Neural progenitor cell (in vitro differentiated cells): ENCODE results near the gene SNAP25. TPM values are rescaled to one million over a fixed set of nuclear protein-coding genes. Genes with fewer than 3 reads are reported as not detected.

Source experiments
- DNase-seq: peaks from one replicate; pipeline ENCODE4 v3.0.0-alpha.2; 2016; ENCODE audit warnings: low spot score
- H2AFZ ChIP-seq: fragments of 200-600 bp; sonication (generic); replicated peaks from 2 replicates; pipeline ENCODE4 v1.6.1; 2016; ENCODE audit warnings: antibody characterized with exemption
- H3F3A ChIP-seq: fragments of 200-600 bp; sonication (generic); 2 replicates; pipeline ENCODE4 v1.6.1; 2016; ENCODE audit warnings: antibody characterized with exemption, low read depth
- H3K27ac ChIP-seq: fragments of 200-600 bp; sonication (generic); 2 replicates; pipeline ENCODE4 v1.5.1; 2016; ENCODE audit warnings: mild to moderate bottlenecking
- H3K27me3 ChIP-seq: fragments of 200-600 bp; sonication (generic); 2 replicates; pipeline ENCODE4 v1.6.1; 2016; ENCODE audit warnings: mild to moderate bottlenecking, moderate library complexity
- H3K36me3 ChIP-seq: fragments of 200-600 bp; sonication (generic); 2 replicates; pipeline ENCODE4 v1.5.1; 2016
- H3K4me1 ChIP-seq: fragments of 200-600 bp; sonication (generic); 2 replicates; pipeline ENCODE4 v1.6.1; 2016; ENCODE audit warnings: mixed run types
- H3K4me2 ChIP-seq: fragments of 200-600 bp; sonication (generic); 2 replicates; pipeline ENCODE4 v1.6.1; 2016
- H3K4me3 ChIP-seq: fragments of 200-600 bp; sonication (generic); 2 replicates; pipeline ENCODE4 v1.5.1; 2016
- H3K79me2 ChIP-seq: fragments of 200-600 bp; sonication (generic); 2 replicates; pipeline ENCODE4 v1.6.1; 2016; ENCODE audit warnings: low read depth
- H3K9ac ChIP-seq: fragments of 200-600 bp; sonication (generic); 2 replicates; pipeline ENCODE4 v1.6.1; 2016
- H3K9me3 ChIP-seq: fragments of 200-600 bp; sonication (generic); 2 replicates; pipeline ENCODE4 v1.5.1; 2016; ENCODE audit warnings: low read depth
- H4K20me1 ChIP-seq: fragments of 200-600 bp; sonication (generic); 2 replicates; pipeline ENCODE4 v1.6.1; 2016; ENCODE audit warnings: low read depth
- H3K27ac Mint-ChIP-seq: 3 replicates; pipeline ENCODE4 v1.8.0; 2021; ENCODE audit warnings: mixed read lengths
- H3K27me3 Mint-ChIP-seq: 2 replicates; pipeline ENCODE4 v1.8.0; 2022; ENCODE audit warnings: low read depth, mild to moderate bottlenecking, inconsistent platforms, moderate library complexity, mixed read lengths; ENCODE audit not compliant: insufficient read depth
- H3K36me3 Mint-ChIP-seq: 3 replicates; pipeline ENCODE4 v1.8.0; 2021; ENCODE audit warnings: mixed read lengths
- H3K4me1 Mint-ChIP-seq: 3 replicates; pipeline ENCODE4 v1.8.0; 2021; ENCODE audit warnings: mixed read lengths
- H3K4me3 Mint-ChIP-seq: 3 replicates; pipeline ENCODE4 v1.8.0; 2021; ENCODE audit warnings: mild to moderate bottlenecking, moderate library complexity, mixed read lengths
- H3K9me3 Mint-ChIP-seq: 3 replicates; pipeline ENCODE4 v1.8.0; 2020; ENCODE audit warnings: mixed read lengths
- EZH2 ChIP-seq: fragments of 200-600 bp; sonication (generic); IDR thresholded peaks from 2 replicates; pipeline ENCODE4 v1.6.1; 2017; ENCODE audit warnings: antibody characterized with exemption, mild to moderate bottlenecking, moderate library complexity
- EZH2phosphoT487 ChIP-seq: fragments of 200-600 bp; sonication (generic); IDR thresholded peaks from 2 replicates; pipeline ENCODE4 v1.6.1; 2017; ENCODE audit warnings: antibody characterized with exemption
- total RNA-seq: library from RNA; depleted of rRNA; stranded (reverse); fragments of >200 nt; gene quantifications from 2 replicates; pipeline ENCODE4 v1.2.3, GENCODE V29; 2015; ENCODE audit warnings: low replicate concordance
- TF ChIP-seq, protein P1 (sequence below): fragments of 200-600 bp; sonication (generic); IDR thresholded peaks from 2 replicates; pipeline ENCODE4 v1.5.1; 2017; ENCODE audit warnings: antibody characterized with exemption, mild to moderate bottlenecking

Gene SNAP25
- total RNA-seq, 1 donor from 2014 or later: not detected

DNA sequence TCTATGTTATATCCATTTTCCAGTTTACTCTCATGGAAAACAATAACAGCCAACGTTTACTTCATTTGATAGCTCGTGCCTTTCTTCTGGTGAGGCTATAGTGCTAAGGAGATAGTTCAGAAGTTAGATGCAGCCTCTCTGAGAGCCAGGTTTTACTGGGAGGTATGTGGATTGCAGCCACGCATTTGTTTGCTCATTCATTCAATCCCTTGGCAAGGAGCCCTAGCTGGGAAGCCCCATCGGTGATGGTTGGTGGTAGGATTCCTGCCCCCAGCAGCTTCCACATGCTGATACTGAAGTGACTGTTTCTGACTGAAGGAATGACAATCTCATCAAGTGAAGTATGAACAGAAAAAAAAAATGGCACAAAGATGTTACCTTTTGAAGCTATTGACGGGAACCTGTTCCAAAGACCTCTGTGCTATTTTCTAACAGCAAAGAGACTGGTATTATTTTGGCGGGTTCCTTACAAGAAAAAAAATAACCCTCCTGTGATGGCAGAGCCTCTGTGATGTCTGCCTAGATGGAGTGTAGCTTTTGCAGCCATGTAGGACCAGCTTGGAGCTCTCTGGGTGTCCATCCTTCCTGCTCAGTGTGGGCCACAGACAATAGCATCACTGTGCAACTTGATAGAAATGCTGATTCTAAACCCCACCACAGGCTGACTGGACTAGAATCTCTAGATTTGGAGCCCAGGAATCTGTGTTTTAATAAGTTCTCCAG is 30.6 kb downstream of the SNAP25 start:
- TF ChIP-seq EZH2 (no peak), EZH2phosphoT487 (no peak)
- TF ChIP-seq, protein P1, sequence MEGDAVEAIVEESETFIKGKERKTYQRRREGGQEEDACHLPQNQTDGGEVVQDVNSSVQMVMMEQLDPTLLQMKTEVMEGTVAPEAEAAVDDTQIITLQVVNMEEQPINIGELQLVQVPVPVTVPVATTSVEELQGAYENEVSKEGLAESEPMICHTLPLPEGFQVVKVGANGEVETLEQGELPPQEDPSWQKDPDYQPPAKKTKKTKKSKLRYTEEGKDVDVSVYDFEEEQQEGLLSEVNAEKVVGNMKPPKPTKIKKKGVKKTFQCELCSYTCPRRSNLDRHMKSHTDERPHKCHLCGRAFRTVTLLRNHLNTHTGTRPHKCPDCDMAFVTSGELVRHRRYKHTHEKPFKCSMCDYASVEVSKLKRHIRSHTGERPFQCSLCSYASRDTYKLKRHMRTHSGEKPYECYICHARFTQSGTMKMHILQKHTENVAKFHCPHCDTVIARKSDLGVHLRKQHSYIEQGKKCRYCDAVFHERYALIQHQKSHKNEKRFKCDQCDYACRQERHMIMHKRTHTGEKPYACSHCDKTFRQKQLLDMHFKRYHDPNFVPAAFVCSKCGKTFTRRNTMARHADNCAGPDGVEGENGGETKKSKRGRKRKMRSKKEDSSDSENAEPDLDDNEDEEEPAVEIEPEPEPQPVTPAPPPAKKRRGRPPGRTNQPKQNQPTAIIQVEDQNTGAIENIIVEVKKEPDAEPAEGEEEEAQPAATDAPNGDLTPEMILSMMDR: no peak
- no peak overlapping the region for H3K27ac ChIP-seq
- Mint-ChIP-seq H3K4me1 (no peaks in the 10 kb centered on the region), H3K4me3 (no peak overlapping the region), H3K27me3 (no peaks in the 10 kb centered on the region), H3K9me3 (no peaks in the 10 kb centered on the region), H3K36me3 (no peaks in the 10 kb centered on the region), H3K27ac (no peak overlapping the region)
- no peaks in the 10 kb centered on the region for H4K20me1 ChIP-seq
- H3K36me3 ChIP-seq: no peaks in the 10 kb centered on the region
- no peak overlapping the region for H3K9ac ChIP-seq
- no peaks in the 10 kb centered on the region for H3K79me2 ChIP-seq
- no peaks in the 10 kb centered on the region for H3K27me3 ChIP-seq
- no peaks in the 10 kb centered on the region for H3F3A ChIP-seq
- H3K4me1 ChIP-seq: no peaks in the 10 kb centered on the region
- no peaks in the 10 kb centered on the region for H3K9me3 ChIP-seq
- peak overlapping the region; percentile 17 for H2AFZ ChIP-seq
- no peak for DNase-seq
- H3K4me3 ChIP-seq: no peak overlapping the region
- H3K4me2 ChIP-seq: no peak overlapping the region

DNA sequence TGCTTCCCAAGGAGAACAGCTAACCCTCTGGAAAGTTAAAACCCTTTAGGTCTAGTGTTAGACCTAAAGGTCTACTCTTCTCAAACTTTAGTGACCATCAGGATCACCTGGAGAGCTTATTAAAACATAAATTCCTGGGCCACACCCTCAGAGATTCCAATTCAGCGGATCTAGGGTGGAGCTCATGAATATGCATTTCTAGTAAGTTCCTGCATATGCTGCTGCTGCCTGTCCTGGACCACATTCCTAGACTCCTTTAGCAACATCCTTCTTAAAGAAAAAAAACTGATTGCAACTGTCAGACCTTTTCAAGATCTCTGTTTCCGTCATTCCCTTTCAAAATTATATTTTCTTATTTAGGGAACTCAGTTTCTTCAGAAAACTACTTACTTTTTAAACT is 31.2 kb downstream of the SNAP25 start:
- Histone ChIP-seq H3K4me2 (no peak overlapping the region), H3K79me2 (no peaks in the 10 kb centered on the region), H3F3A (no peaks in the 10 kb centered on the region), H2AFZ (peak overlapping the region; percentile 17), H3K4me1 (no peaks in the 10 kb centered on the region), H3K27ac (no peak overlapping the region), H3K9ac (no peak overlapping the region), H3K4me3 (no peak overlapping the region), H3K36me3 (no peaks in the 10 kb centered on the region), H3K9me3 (no peaks in the 10 kb centered on the region), H3K27me3 (no peaks in the 10 kb centered on the region), H4K20me1 (no peaks in the 10 kb centered on the region)
- no peak for DNase-seq
- no peaks in the 10 kb centered on the region for H3K4me1 Mint-ChIP-seq
- H3K4me3 Mint-ChIP-seq: no peak overlapping the region
- H3K27ac Mint-ChIP-seq: no peak overlapping the region
- H3K36me3 Mint-ChIP-seq: no peaks in the 10 kb centered on the region
- no peaks in the 10 kb centered on the region for H3K9me3 Mint-ChIP-seq
- TF ChIP-seq EZH2 (no peak), EZH2phosphoT487 (no peak)
- TF ChIP-seq, protein P1: no peak
- H3K27me3 Mint-ChIP-seq: no peaks in the 10 kb centered on the region

DNA sequence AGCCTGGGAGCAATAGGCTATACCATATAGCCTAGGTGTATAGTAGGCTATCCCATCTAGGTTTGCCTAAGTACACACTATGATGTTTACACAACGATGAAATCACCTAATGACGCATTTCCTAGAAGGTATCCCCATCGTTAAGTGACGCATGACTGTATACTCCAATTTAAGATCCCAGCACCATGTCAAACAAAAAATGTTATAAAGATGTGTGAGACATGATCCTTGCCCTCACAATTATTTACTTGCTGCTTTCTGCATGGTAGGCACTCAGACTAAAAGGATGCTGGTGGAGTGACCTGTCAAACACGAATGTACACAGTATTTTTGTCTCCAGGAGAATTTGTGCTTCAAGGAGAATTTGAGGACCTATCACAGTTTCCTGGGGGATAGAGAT is 32.3 kb downstream of the SNAP25 start:
- no peaks in the 10 kb centered on the region for H3F3A ChIP-seq
- H3K36me3 Mint-ChIP-seq: no peaks in the 10 kb centered on the region
- TF ChIP-seq, protein P1: no peak
- TF ChIP-seq EZH2phosphoT487 (no peak), EZH2 (no peak)
- no peak overlapping the region for H3K4me3 ChIP-seq
- no peak overlapping the region for H3K27ac ChIP-seq
- no peaks in the 10 kb centered on the region for H3K9me3 Mint-ChIP-seq
- no peak overlapping the region for H3K27ac Mint-ChIP-seq
- no peak overlapping the region for H2AFZ ChIP-seq
- no peaks in the 10 kb centered on the region for H3K4me1 Mint-ChIP-seq
- H3K27me3 Mint-ChIP-seq: no peaks in the 10 kb centered on the region
- H3K9ac ChIP-seq: no peak overlapping the region
- no peaks in the 10 kb centered on the region for H3K9me3 ChIP-seq
- H3K4me3 Mint-ChIP-seq: no peak overlapping the region
- H4K20me1 ChIP-seq: no peaks in the 10 kb centered on the region
- H3K27me3 ChIP-seq: no peaks in the 10 kb centered on the region
- DNase-seq: no peak
- no peaks in the 10 kb centered on the region for H3K4me1 ChIP-seq
- H3K4me2 ChIP-seq: no peak overlapping the region
- H3K79me2 ChIP-seq: no peaks in the 10 kb centered on the region
- H3K36me3 ChIP-seq: no peaks in the 10 kb centered on the region
